Adipose tissue (tissue), 3 donors: ENCODE results near the gene TRPC4AP. TPM values are rescaled to one million over a fixed set of nuclear protein-coding genes. Genes with fewer than 3 reads are reported as not detected.

ENCODE experiments used
- H3K27ac ChIP-seq: one replicate; pipeline ENCODE4 v1.5.1; 2013; ENCODE audit warnings: low read depth, low read length
- WGBS, 3 donors: extraction: QIAGEN DNeasy Blood & Tissue Kit; methylation state at CpG; one replicate each; pipeline ENCODE4 v1.1.7; 2013; 5-methylcytosine and 5-hydroxymethylcytosine counted together
- polyA plus RNA-seq, 3 donors: library from polyadenylated mRNA; stranded (reverse); fragments of 200-250 nt; gene quantifications; one replicate each; pipeline ENCODE4 v1.2.3, GENCODE V29; 2013
- donor health status: healthy with polysubstance abuse.
- donor health status: Bipolar disorder and iron deficiency.
- donor health status: healthy.

Gene TRPC4AP
- polyA plus RNA-seq, 3 donors: 36.1 to 54.5 (median 43.1) TPM

GRCh38 chr20:35027301-35027700, 65.3 kb downstream of the TRPC4AP start:
- no peak overlapping the region for H3K27ac ChIP-seq
- 83 to 89% (median 87%) methylated on average over 2 of the region's 2 CpGs for WGBS, 3 donors

GRCh38 chr20:35025116-35025515, 67.5 kb downstream of the TRPC4AP start:
- WGBS, 3 donors: 94 to 98% (median 96%) methylated on average over 3 of the region's 3 CpGs
- no peak overlapping the region for H3K27ac ChIP-seq

GRCh38 chr20:35023624-35024023, 69.0 kb downstream of the TRPC4AP start:
- WGBS, 3 donors: 82 to 90% (median 86%) methylated on average over 7 of the region's 7 CpGs
- H3K27ac ChIP-seq: no peak overlapping the region

GRCh38 chr20:35021831-35022230, 70.8 kb downstream of the TRPC4AP start:
- no peak overlapping the region for H3K27ac ChIP-seq
- 88 to 96% (median 95%) methylated on average over 1 of the region's 1 CpG for WGBS, 3 donors

DNA sequence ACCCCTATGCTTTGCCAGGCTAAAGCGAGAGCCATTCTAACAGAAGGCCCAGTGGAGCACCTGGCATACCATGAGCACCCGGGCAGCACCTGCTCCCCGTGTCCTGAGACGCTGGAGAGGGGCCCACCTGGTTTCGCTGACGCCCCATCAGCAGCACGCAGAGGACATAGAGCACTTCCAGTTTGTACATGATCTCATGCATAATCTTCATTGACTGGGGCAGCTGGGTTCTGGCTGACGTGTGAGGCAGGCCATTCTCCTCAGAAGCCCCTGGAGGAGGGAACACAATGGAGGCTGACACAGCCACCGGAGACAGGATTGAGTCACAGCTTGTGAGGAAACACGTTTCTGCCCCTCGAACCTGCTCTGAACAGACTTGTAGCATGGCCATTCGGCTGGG, 71.5 kb downstream of the TRPC4AP start:
- WGBS, 3 donors: 75 to 90% (median 80%) methylated on average over 12 of the region's 12 CpGs
- no peak overlapping the region for H3K27ac ChIP-seq

GRCh38 chr20:35020108-35020928, 72.3 kb downstream of the TRPC4AP start:
- H3K27ac ChIP-seq: no peak overlapping the region
- 67 to 81% (median 81%) methylated on average over 8 of the region's 8 CpGs for WGBS, 3 donors

DNA sequence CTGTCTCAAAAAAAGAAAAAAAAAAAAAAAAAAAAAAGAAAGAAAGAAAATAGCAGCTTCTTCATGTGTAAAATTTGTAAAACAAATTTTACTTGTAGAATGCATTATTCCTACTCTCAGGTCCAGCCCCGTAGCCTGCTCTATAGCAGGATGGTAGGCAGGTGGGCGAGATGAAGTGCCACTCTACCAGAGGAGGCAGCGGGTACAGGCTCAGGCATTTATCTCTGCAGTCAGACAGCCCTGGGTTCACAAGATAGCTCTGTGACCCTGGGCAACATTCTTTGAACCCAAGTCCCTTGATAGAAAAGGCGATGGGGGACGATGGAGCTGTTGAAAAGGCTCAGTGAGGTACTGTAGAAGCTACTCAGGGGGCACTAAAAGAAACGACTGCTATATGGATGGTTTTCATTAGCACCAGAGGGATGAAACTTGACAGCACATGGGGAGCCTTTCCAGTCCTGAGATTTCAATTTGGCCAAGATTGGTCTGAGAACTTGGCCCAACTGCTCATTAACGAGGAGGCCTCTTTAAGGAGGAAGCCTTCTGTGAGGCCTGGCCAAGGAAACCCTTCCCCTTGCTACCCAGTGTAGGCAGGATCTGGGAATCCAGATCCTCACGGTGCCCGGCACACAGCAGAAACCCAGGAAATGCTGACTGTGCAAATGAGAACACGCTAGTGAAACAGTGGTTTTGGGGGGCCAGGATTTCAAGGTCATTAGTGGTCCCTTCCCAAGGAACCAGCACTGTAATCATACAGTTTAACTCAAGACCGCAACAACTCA, 73.8 kb downstream of the TRPC4AP start:
- WGBS, 3 donors: 72 to 85% (median 77%) methylated on average over 11 of the region's 11 CpGs
- no peak overlapping the region for H3K27ac ChIP-seq

GRCh38 chr20:35017099-35017835, 75.3 kb downstream of the TRPC4AP start:
- no peak overlapping the region for H3K27ac ChIP-seq
- 89 to 91% (median 90%) methylated on average over 8 of the region's 8 CpGs for WGBS, 3 donors

DNA sequence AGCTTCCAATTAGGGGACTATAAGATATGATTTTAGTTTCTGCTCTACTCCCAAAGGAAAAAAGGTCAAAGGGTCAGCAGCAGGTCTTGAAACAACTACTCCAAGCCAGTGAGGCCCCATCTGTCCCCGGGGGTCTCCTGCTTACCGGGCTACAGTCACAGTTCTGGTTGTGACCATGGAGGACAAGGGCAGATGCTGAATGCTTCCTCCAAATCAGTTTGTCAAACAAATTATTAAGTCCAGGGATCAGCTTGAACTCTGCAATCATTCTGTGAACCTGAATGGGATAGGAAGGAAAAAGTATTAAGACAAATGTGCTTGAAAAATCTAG, 76.8 kb downstream of the TRPC4AP start:
- WGBS, 3 donors: 81 to 88% (median 84%) methylated on average over 2 of the region's 2 CpGs
- no peak overlapping the region for H3K27ac ChIP-seq

GRCh38 chr20:35014537-35014936, 78.1 kb downstream of the TRPC4AP start:
- 72 to 94% (median 89%) methylated on average over 5 of the region's 5 CpGs for WGBS, 3 donors
- no peak overlapping the region for H3K27ac ChIP-seq

DNA sequence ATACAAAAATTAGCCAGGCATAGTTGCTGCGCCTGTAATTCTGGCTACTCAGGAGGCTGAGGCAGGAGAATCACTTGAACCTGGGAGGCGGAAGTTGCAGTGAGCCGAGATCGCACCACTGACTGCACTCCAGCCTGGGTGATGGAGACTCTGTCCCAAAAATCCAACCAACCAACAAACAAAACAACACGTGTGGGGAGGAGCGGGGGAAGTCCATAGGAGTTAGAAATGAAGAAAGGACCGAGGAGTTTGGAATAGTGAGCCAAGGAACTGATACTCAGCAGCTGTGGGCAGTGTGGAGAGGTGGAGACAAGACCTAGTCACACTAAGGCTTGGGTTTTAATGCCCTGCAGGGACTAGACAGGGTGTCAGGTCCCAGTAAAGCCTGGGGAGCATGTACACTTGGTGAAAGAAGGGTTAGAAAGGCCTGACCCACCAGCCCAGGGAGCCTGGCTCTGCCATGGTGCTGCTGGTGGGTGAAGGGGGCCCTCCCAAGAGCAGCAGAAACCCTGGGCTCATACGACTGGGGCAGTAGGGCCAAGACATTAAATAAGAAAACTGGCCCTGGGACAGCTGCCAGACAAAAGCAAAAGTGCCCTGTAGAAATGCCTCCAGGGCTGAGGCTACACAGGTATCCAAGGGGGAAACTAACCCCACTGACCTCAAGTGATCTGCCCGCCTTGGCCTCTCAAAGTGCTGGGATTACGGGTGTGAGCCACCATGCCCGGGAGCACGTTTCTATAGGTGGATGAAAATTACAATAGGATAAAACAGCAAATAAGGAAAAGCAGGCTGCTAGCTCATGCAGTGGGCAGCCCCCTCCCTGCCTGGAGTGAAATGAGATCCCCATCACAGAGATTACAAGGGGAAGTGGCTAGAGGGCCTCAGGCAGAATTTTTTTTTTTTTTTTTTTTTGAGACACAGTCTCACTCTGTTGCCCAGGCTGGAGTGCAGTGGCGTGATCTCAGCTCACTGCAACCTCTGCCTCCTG, 78.9 kb downstream of the TRPC4AP start:
- 87 to 95% (median 90%) methylated on average over 13 of the region's 13 CpGs for WGBS, 3 donors
- H3K27ac ChIP-seq: no peak overlapping the region

- H3K27ac ChIP-seq: no peak overlapping the region
- WGBS, 3 donors: 70 to 84% (median 75%) methylated on average over 13 of the region's 13 CpGs
Measured at GRCh38 chr20:35012227-35013069, 80.2 kb downstream of the TRPC4AP start.

DNA sequence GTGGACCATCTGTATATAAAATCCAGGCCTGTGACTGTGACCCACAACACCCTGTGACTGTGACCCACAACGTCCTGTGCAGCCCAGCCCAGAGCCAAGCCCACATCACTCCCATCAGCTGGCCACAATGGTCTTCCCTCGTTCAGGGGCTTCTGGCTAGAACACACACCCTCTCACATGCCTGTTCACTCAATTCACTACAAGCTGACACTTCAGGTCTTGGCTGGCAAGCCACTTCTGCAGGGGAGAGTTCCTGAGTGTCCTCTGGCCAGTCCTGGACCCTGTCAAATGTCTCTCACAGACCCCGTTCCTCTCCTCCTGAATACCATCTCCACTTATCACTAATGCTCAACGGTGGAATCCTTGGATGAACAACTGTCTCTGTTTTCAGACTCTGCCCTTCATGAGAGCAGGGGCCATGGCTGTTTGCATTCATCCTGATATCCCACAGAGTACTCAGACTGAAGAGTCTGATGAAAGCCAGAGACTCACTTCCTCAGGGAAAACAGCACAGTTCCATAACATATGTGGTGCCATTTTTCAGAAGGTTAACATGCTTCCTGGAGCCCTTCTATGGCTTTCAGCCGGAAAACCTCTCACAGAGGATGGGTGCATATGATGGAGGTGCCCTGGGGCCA, 80.9 kb downstream of the TRPC4AP start:
- WGBS, 3 donors: 61 to 70% (median 68%) methylated on average over 5 of the region's 5 CpGs
- no peak overlapping the region for H3K27ac ChIP-seq

DNA sequence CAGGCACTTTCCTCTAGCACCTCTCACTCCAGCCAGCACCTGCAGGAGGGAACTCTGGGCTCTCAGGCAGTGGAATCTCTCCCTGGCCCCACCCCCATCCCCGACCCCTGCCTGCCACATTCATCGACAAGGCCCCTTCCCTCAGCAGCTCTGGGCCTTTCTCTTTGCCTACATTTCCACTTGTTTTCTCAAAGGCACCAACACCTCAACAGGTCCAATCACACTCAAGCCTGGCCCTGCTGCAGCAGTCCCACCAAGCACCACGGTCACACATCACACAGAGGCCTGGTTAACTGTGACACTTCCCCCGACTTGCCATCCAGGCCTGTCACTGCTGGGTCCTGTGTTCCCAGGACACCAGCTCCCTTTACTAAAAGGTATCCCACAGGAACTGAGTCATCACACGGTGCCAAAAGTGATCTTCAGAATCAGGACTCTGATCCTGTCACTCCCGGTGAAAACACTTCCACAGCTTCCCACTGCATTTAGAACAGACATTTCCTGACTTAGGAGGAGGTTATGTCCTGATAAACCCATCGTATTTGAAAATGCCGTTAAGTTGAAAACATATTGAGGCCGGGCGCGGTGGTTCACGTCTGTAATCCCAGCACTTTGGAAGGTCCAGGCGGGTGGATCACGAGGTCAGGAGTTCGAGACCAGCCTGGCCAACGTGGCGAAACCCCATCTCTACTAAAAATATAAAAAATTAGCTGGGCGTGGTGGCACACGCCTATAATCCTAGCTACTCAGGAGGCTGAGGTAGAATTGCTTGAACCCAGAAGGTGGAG, 82.0 kb downstream of the TRPC4AP start:
- WGBS, 3 donors: 86 to 90% (median 88%) methylated on average over 19 of the region's 19 CpGs
- no peak overlapping the region for H3K27ac ChIP-seq

DNA sequence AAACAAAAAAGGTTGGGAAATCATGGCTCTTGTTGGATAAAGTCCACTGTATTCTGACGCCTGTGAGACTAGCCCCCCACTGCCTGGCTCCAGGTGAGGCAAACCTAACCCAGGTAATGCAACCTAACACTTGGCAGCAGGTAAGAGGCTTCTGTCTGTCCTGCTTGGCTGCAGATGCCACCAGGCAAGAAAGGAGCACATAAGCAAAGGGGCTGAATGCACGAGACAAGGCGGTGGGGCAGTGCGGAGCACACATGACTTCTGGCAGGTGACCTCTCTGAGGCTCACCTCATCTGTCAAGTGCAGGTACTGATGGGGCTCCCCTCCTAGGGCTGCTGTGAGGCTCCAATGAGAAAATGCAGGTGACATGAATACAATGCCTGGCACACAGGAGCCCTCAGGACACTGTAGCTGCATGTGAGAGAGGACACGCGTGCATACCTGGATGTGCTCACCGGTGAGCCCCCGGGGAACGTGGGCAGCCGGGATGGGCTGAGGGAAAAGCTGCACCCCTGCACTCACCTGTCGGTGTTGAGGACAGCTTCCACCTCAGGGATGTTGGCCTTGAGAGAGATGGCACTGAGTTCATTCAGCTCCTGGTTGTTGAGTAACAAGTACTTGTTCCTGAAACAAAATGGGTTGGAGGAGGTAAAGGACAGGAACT, 82.8 kb downstream of the TRPC4AP start:
- 90 to 96% (median 94%) methylated on average over 11 of the region's 11 CpGs for WGBS, 3 donors
- no peak overlapping the region for H3K27ac ChIP-seq
